GM12801 (cell line): Measurements from ENCODE around the gene OR2T27.
"Not testable (repeated sequence)": the region's sequence is repeated elsewhere in the genome, so short reads cannot be mapped to it uniquely, and the experiment has no call there.

Experiments used
- TF ChIP-seq, protein P1 (sequence below): IDR thresholded peaks from one replicate; pipeline ENCODE4 v1.5.1; 2011; ENCODE audit warnings: control low read depth; ENCODE audit not compliant: insufficient read length; ENCODE audit errors: extremely low read depth

OR2T27 gene

DNA sequence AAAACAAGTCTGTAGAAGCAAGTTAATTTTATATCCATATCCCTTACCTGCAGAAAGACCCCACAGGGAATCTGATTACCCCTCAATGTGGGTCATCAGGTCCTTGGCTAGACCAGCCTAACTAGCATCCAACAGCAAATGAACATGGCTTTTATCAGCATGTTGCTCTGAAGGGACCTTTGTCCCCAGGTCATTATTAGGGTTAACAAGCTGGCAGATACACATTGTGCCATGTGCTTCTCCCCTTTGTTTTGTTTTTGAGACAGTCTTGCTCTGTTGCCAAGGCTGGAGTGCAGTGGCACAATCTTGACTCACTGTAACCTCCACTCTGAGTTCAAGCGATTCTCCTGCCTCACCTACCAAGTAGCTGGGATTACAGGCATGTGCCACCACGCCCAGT lies 20.3 kb downstream of the OR2T27 start, which contains the start of gene OR2T11:
Gene OR2T11 (minus strand): TSS at position 101 of the 400 bp plus-strand sequence. CDS start 7,963 bp downstream, outside the sequence.
- TF ChIP-seq, protein P1, sequence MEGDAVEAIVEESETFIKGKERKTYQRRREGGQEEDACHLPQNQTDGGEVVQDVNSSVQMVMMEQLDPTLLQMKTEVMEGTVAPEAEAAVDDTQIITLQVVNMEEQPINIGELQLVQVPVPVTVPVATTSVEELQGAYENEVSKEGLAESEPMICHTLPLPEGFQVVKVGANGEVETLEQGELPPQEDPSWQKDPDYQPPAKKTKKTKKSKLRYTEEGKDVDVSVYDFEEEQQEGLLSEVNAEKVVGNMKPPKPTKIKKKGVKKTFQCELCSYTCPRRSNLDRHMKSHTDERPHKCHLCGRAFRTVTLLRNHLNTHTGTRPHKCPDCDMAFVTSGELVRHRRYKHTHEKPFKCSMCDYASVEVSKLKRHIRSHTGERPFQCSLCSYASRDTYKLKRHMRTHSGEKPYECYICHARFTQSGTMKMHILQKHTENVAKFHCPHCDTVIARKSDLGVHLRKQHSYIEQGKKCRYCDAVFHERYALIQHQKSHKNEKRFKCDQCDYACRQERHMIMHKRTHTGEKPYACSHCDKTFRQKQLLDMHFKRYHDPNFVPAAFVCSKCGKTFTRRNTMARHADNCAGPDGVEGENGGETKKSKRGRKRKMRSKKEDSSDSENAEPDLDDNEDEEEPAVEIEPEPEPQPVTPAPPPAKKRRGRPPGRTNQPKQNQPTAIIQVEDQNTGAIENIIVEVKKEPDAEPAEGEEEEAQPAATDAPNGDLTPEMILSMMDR = not testable (repeated sequence)

- TF ChIP-seq, protein P1 = no peak
Measured at GRCh38 chr1:248631354-248632008, 23.8 kb downstream of the OR2T27 start.

GRCh38 chr1:248630551-248630950 lies 24.8 kb downstream of the OR2T27 start:
- TF ChIP-seq, protein P1 = no peak

GRCh38 chr1:248627971-248628844 lies 27.1 kb downstream of the OR2T27 start:
- TF ChIP-seq, protein P1 = no peak

- TF ChIP-seq, protein P1 = no peak
Measured at GRCh38 chr1:248625971-248626370, 29.4 kb downstream of the OR2T27 start.

- TF ChIP-seq, protein P1 = no peak
Measured at GRCh38 chr1:248625166-248625565, 30.2 kb downstream of the OR2T27 start.

GRCh38 chr1:248622570-248623001 lies 32.7 kb downstream of the OR2T27 start:
- TF ChIP-seq, protein P1 = no peak
